CD4-positive, alpha-beta T cell treated with Interleukin-1 beta for 1 hour (primary cell): ENCODE measurements around the gene EML6.
A peak's percentile ranks its signal among the peaks of the same experiment; 100 is the strongest.

Experiments used
- DNase-seq, 2 donors: peaks; one replicate each; pipeline ENCODE4 v3.0.0-alpha.2; 2020 to 2022

EML6 gene

DNA sequence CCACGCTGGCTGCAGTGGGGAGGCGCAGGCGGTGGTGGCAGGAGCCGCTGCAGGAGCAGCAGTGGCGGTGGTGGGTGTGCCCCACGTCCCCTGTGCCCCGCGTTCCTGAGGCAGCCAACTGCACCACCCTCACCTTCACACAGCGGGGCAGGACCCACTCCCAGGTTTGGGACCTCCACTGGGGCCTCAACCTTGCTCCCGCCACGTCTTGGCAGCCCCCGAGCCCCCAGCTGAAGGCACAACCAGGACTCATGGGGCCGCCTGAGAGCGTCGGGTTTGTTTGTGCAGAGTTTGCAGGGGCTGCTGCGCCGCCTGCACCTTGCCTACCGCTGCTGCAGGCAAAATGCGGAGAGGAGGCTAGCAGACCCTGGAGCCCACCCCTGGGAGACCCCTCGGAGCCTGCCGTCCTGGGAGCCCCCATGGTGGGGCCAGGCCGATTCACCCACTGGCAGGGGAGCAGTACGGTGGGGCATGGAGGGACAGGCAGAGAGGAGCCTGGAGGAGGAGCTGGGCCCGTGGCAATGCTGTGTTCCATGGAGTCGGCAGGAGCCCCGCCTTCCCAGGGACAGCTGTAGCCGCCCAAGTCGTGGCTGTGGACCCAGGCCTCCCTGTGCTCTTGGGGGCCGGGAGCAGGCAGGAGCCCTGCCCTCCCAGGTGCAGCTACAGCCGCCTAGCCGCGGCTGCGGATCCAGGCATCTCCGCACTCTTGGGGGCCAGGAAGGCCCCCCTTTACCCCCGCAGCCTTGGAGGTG, 14.7 kb upstream of the EML6 start:
- DNase-seq, result peak in 1 of 2 donors; percentile 12

DNA sequence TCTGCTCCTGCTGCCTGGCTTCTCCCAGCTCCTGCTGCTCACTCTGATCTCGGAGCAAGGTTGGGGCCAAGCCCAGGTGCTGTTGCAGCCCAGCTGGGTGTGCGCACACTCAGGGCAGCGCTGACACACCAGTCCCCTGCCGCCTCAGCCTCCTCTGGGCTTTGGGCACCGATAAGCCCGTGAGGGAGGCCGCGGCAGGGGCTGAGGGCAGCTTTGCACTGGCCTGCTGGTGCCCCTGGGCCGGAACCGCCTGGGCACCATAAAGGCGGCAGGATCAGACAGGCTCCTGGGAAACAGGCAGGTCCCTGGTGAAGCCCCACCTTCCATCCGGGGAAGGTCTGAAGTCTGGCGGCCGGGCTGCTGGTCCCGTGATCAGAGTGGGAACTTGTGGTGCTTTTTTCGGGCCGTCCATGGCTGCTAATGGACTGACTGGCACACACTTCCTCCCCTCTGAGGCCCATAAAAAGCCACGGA, 14.1 kb upstream of the EML6 start:
- DNase-seq, result peak in 1 of 2 donors; percentile 13

DNA sequence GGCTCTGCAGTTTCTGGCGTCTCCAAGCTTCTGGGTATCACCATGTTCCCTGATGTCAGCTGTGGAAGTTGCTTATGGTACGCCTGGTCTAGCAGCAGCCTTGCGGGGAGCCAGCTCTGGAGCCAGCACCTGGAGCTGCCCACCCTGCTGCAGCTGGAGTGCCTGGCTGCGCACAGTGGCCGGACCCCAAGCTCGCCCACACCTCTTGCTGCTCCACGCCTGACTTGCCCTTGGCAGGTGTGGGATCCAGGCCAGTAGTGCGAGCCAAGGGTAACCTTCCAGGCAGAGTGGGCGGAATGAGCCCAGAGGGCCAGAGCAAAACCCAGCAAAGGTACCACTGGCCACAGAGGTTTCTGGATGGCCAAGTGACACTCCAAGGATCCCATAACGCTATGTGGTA, 13.2 kb upstream of the EML6 start:
- no peak for DNase-seq

DNA sequence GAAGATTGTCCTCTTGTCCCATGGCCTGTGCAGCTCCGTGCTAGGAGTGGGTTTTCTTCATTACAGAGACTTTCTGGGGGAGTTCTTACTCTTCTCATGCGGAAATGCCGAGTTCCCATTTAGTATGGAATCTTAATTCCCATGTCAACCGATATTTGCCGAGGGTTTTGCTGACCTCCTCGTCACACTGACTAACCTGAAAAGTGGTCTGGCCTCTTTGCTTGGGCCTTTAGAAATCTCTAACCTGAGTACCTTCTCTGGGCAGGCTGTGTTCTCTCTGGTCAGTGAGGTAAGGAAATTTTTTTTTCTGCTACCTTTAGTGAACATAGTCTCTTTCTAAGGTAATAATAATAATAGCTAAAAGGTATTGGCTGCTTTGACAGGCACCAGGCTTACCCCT, 10.9 kb upstream of the EML6 start:
- no peak for DNase-seq

DNA sequence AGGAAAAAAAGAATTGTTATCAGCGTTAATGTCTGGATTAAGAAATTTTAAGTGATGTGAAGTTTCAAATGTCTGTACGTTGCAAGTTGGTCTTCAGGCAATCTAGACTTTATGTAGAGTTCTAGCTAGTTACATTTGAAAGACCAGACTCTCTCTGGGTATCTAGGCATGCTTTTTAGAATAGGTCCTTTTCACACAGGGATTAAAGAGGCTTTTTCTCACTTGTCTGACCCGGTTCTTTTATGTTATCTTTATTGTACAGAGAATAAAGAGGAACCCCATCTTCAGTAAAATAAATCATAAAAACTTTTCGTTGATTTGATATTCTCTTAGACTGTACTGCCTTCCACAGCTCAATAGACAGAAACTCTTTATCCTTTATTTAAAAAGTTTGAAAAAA, 8.5 kb upstream of the EML6 start:
- no peak for DNase-seq

DNA sequence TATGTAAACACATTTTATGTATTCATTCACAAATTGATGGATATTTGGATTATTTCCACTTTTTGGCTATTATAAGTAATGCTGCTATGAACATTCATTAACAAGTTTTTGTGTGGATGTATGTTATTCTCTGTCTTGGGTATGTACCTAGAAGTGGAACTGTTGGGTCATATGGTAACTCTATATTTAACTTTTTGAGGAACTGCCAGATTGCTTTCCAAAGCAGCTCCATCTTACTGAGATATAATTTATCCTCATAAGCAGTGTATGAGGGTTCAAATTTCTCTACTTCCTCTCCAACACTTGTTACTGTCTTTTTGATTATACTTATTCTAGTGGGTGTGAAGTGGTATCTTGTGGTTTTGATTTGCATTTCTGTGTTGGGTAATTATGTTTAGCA, 7.1 kb upstream of the EML6 start:
- no peak for DNase-seq

DNA sequence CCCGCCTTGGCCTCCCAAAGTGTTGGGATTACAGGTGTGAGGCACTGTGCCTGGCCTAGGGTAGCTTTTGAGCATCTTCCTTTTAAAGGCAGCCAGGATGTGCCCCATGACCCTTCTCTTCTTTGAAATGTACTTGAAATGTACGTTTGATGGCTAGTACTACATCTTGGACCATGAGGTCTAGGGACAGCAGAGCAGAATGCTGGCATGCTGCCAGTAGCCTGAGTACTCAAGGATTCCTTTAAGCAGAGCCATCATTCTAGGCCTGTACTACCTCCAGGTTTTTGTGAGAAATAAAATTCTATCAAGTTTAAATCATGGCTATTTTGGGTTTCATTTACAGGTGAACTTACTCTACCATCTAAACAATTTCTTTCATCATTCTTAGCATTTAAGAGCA, 2.9 kb upstream of the EML6 start:
- no peak for DNase-seq

GRCh38 chr2:54722641-54723040, 821 bp upstream of the EML6 start:
- DNase-seq, result no peak

DNA sequence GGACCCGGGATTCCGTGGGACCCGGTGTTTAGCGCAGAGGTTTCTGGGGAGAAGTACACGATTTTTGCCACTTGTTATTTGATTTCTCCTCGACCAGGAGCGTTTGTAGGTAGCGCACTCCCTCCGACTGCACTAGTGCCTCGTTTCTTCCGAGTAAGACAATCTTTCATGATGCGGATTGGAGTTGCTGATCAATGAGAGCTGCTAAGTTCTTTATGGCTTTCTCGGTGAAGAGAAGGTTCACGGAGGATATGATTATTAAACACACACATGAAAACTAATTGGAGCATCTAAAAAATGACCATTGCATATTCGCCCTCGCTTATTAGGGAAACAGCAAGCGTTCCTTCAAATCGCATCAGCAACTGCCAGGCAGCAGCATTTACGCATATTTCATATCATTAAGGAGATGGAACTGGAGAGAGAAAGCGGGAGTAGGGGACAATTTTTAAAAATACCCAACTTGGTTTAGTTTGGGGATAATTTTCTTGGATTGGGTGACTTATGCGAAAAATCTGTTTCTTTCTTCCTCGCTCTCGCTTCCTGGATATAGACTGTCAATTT, 616 bp downstream of the EML6 start:
- no peak for DNase-seq

DNA sequence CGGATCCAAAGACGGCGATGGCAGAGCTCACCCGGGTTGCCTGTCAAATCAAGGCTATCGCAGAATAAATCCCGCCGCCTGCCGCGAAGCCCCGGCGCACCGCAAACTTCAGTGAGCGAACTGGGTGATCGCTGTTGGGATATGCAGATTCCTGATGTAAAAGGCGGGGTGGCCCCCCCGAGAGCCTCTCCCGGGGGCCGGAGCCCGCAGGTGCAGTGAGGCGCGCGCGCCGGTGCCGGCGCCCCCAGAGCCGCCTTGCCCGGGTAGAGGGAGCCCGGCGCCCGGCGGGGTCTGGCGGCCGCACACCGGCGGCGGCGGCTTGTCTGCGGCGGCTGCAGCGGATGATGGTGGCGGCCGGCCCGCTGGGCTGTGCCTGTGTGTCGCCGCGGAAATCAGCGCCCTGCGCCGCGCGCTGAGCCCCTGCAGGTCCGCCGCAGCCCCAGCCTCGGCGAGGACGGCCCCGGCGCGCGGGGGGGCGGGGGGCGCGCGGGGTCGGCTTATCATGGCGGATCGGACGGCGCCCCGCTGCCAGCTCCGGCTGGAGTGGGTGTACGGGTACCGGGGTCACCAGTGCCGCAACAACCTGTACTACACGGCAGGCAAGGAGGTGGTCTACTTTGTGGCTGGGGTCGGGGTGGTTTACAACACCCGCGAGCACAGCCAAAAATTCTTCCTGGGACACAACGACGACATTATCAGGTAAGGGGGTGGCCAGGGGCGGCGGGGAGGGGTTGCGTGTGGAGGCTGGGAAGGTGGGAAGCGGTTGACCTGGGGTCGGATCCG, 1.3 kb downstream of the EML6 start:
- peak; percentile 10 to 26 for DNase-seq

DNA sequence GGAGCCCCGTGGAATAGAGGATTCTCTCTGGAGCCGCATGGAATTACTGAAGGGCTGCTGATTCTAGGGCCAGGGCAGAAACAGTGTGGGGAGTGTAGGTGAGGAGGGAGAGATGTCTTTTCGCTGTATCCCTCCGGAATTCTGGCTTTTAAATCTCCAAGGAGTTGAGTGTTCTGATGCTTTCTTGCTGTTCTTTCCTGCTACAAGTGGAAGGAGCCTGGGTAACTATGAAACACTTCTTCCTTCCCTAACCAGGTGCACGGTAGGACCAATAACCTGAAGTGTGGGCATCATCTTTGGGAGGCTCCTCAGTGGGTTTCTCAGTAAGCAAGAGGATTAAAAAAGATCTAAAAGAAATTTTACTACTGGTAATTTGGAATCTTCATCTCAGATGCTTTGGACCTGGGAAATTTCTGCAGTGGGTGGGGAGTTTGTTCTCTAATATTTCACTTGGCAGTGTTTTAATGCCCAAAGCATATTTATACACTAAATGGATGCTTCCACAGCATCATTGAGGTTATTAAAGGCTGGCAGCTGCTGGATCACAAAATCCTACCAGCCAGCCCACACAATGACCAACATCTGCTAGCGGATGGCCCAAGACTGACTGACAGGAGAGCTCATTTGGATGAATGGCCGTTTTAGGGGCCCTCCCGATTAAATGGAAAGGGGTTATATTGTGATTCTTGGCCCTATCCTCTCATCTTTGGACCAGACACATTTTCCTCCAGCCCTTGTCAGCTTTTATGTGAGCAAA, 2.1 kb downstream of the EML6 start:
- no peak for DNase-seq

- no peak for DNase-seq
These were observed 3.0 kb downstream of the EML6 start for GRCh38 chr2:54726431-54726830.

DNA sequence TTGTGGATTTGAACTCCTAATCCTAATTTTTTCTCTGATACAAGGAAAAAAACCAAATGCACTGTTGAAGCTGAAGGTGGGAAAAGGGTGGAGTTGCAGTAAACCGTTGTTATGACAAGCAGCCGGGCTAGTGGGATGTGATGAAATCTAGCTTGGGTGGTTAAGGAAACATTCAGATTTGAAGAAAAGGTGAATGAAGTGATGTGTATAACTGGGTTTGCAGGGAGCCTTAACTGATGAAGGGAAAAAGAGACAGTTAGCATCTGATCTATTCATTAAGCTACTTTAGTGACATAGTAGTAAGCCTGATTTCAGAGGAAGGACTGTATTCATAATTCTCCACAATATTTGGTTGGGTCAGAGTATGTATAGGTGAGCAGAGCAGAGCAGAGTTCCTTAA, 3.5 kb downstream of the EML6 start:
- no peak for DNase-seq

DNA sequence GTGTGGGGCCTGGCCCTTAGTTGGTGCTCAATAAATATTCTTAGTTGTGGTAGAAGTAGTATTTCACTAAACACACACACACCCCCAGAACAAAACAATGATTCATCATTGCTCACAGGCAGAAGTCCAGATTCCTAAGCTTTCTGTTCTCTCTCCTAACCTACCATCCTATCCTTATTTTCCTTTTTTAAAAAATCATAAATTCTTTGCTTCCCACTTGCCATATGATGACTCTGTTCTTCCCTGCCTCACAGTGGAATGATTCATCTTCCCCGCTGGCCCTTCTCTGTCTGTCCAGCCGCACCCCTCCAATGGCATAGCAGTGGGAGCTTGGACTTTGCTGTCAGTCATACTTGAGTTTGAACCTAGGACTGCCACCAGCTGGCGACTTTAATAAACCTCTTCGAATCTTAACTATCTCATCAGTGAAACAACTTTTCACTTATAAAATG, 5.2 kb downstream of the EML6 start:
- no peak for DNase-seq

GRCh38 chr2:54735636-54736035, 12.2 kb downstream of the EML6 start:
- no peak for DNase-seq

DNA sequence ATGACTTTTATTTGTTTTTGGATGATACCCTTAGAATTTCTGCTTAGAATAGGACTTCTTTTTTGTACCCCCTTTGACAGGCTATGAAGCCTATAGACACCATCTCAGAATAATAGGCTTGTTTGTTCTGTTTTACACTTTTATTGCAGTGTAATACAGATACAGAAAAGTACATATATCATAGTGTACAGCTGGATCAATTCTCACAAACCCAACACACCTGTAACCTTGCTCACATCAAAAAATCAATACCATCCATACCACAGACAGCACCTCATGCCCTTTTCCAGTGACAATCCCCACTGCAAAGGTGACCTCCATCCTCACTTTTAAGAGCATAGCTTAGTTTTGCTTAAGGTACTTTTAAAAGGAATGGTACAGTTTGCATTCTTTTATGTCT, 14.8 kb downstream of the EML6 start:
- no peak for DNase-seq

- no peak for DNase-seq
These were observed 16.9 kb downstream of the EML6 start for GRCh38 chr2:54740333-54740732.

DNA sequence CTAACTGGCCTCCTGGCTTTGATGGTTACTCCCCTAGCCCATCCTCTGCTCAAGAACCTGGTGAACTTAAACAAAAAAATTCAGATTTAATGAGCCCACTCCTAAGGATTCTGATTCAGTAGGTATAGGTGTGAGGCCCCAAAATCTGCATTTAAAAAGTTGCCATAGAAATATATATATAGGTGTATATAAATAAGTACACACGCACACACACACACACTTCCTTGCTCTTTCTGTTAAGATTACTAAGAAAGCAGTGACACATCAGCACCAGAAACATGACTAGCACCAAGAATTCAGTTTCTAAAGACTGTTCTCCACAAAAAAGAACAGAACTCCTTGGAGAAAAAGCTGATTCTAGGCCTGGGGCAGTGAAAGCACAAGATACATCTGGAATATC, 17.8 kb downstream of the EML6 start:
- no peak for DNase-seq

GRCh38 chr2:54750040-54750439, 26.6 kb downstream of the EML6 start:
- no peak for DNase-seq

DNA sequence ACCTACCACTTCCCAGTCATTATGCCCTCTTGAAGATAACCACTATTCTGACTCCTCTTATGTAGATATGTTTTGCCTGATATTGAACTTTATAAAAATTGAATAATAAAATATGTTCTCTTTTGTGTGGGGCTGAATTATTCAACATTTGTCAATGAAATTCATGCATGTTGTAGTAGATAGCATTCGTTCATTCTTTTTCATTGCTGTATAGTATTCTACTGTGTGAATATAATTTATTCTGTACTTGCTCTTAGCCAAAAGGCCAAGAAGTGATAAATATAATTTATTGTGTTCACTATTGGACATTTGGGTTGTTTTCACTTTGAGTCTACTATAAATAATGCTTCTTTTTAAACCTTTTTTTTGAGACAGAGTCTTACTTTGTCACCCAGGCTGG, 29.0 kb downstream of the EML6 start:
- DNase-seq, result no peak

DNA sequence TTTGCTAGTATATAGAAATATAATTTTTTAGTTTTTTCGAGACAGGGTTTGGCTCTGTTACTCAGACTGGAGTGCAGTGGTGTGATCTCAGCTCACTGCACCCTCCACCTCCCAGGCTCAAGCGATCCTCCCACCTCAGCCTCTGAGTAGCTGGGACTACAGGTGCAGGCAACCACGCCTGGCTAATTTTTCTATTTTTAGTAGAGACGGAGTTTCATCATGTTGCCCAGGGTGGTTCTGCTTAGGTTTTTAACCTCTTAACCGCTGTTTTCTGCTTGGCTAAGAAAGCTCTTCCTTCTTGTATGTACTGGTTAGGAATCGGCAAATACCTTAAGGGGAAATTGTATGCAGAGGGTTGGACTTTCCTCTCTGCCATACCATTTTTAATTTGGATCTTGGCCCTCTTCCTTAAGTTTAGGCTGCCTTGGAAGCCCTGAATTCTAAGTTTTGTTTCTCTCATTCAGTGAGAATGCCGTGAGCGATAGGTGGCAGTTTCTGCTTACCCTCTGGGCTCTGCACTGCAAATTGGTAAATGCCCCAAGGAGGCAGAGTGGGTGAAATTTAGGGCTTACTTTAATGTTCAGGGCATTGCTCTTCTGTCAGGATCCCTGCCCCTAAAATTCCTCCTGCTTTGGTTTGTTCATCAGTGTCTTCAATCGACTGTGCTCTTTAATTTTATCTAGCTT, 32.3 kb downstream of the EML6 start:
- peak in 1 of 2 donors; percentile 27 for DNase-seq

- DNase-seq, result no peak
These were observed 34.0 kb downstream of the EML6 start for GRCh38 chr2:54757500-54757899.

- DNase-seq, result no peak
These were observed 35.5 kb downstream of the EML6 start for GRCh38 chr2:54758951-54759350.
